Ascending aorta (tissue), 2 donors: ENCODE measurements around the gene SWI5. TPM values are rescaled to one million over a fixed set of nuclear protein-coding genes. Genes with fewer than 3 reads are reported as not detected.

Experiments
- DNase-seq, 2 donors: peaks; one replicate each; pipeline ENCODE4 v3.0.0-alpha.2; 2019; ENCODE audit warnings: low spot score in 2 of 2
- H3K27ac ChIP-seq, 2 donors: fragments of 200-600 bp; sonication (generic); one replicate each; pipeline ENCODE4 v1.5.1; 2016 to 2017; ENCODE audit warnings: mild to moderate bottlenecking in 1 of 2
- H3K27me3 ChIP-seq: fragments of 200-600 bp; sonication (generic); one replicate; pipeline ENCODE4 v1.5.1; 2017
- H3K36me3 ChIP-seq, 2 donors: fragments of 200-600 bp; sonication (generic); one replicate each; pipeline ENCODE4 v1.5.1; 2016
- H3K4me1 ChIP-seq, 2 donors: fragments of 200-600 bp; sonication (generic); one replicate each; pipeline ENCODE4 v1.5.1; 2016 to 2017; ENCODE audit warnings: mild to moderate bottlenecking in 1 of 2
- H3K4me3 ChIP-seq, 2 donors: fragments of 200-600 bp; sonication (generic); one replicate each; pipeline ENCODE4 v1.5.1; 2016 to 2017; ENCODE audit warnings: mild to moderate bottlenecking in 1 of 2
- H3K9me3 ChIP-seq, 2 donors: fragments of 200-600 bp; sonication (generic); one replicate each; pipeline ENCODE4 v1.5.1; 2016
- CTCF ChIP-seq, 3 experiments: fragments of 200-600 bp in 2 of 3; fragments of 450-650 bp in 1 of 3; sonication (generic) in 2 of 3; IDR thresholded peaks; one replicate each; pipeline ENCODE4 v1.5.1; 2016 to 2019; ENCODE audit warnings: antibody characterized with exemption in 3 of 3, mild to moderate bottlenecking in 1 of 3, moderate library complexity in 1 of 3
- intact Hi-C: fragments of 100-400 bp; cut with DNase I; formaldehyde crosslinking; loops from one replicate; pipeline ENCODE4 v1.15.1; 2023
- total RNA-seq: library from RNA; depleted of rRNA; stranded (reverse); fragments of >200 nt; gene quantifications from one replicate; pipeline ENCODE4 v1.1.0, GENCODE V29; 2016

SWI5 gene
- total RNA-seq, 1 donor from 2014 or later = 1.8 TPM

GRCh38 chr9:128257907-128258306 lies 18.2 kb upstream of the SWI5 start:
- H3K36me3 ChIP-seq = peaks cover 65 to 68% of the 10 kb centered on the region in 2 donors
- no peak for TF ChIP-seq CTCF (IDR thresholded peaks at IDR 0.05)
- intact Hi-C loops = no loop called here

GRCh38 chr9:128258326-128258725 lies 17.8 kb upstream of the SWI5 start:
- no peak for DNase-seq
- intact Hi-C loops = no loop called here
- Histone ChIP-seq H3K4me3 (no peak overlapping the region), H3K4me1 (no peaks in the 10 kb centered on the region), H3K9me3 (no peaks in the 10 kb centered on the region), H3K27me3 (no peaks in the 10 kb centered on the region), H3K36me3 (peaks cover 69 to 72% of the 10 kb centered on the region in 2 donors), H3K27ac (no peak overlapping the region)
- no peak for TF ChIP-seq CTCF (IDR thresholded peaks at IDR 0.05)

More at GRCh38 chr9:128257907-128258306, 18.2 kb upstream of the SWI5 start:
- H3K27ac ChIP-seq = no peak overlapping the region
- no peaks in the 10 kb centered on the region for H3K9me3 ChIP-seq
- no peak overlapping the region for H3K4me3 ChIP-seq
- H3K27me3 ChIP-seq = no peaks in the 10 kb centered on the region
- no peak for DNase-seq
- H3K4me1 ChIP-seq = no peaks in the 10 kb centered on the region

- Histone ChIP-seq H3K27me3 (no peaks in the 10 kb centered on the region), H3K9me3 (no peaks in the 10 kb centered on the region), H3K4me3 (no peak overlapping the region), H3K4me1 (no peaks in the 10 kb centered on the region), H3K27ac (no peak overlapping the region), H3K36me3 (peaks cover 73 to 78% of the 10 kb centered on the region in 2 donors)
- no peak for DNase-seq
- TF ChIP-seq CTCF (IDR thresholded peaks at IDR 0.05) = no peak
- intact Hi-C loops = no loop called here
These were observed 16.9 kb upstream of the SWI5 start for GRCh38 chr9:128259156-128259555.

GRCh38 chr9:128260340-128260739 lies 15.7 kb upstream of the SWI5 start:
- no peak for DNase-seq
- Histone ChIP-seq H3K36me3 (peaks cover 81 to 87% of the 10 kb centered on the region in 2 donors), H3K27me3 (no peaks in the 10 kb centered on the region), H3K27ac (no peak overlapping the region), H3K4me3 (no peak overlapping the region), H3K4me1 (no peaks in the 10 kb centered on the region), H3K9me3 (no peaks in the 10 kb centered on the region)
- intact Hi-C loops = no loop called here
- TF ChIP-seq CTCF (IDR thresholded peaks at IDR 0.05) = no peak

- H3K27me3 ChIP-seq = no peaks in the 10 kb centered on the region
- H3K9me3 ChIP-seq = no peaks in the 10 kb centered on the region
- no peak overlapping the region for H3K4me3 ChIP-seq
- peak in 1 of 2 donors; percentile 52 for DNase-seq
- TF ChIP-seq CTCF (IDR thresholded peaks at IDR 0.05) = no peak
- intact Hi-C loops = no loop called here
- no peak overlapping the region for H3K27ac ChIP-seq
- H3K4me1 ChIP-seq = no peaks in the 10 kb centered on the region
- H3K36me3 ChIP-seq = peaks cover 91 to 95% of the 10 kb centered on the region in 2 donors
These were observed 13.4 kb upstream of the SWI5 start for GRCh38 chr9:128262687-128263086.

GRCh38 chr9:128265348-128265847 lies 10.7 kb upstream of the SWI5 start:
- H3K36me3 ChIP-seq = peaks cover 78 to 80% of the 10 kb centered on the region in 2 donors
- TF ChIP-seq CTCF (IDR thresholded peaks at IDR 0.05) = no peak
- no peaks in the 10 kb centered on the region for H3K9me3 ChIP-seq
- DNase-seq = no peak
- H3K27ac ChIP-seq = no peak overlapping the region
- H3K27me3 ChIP-seq = no peaks in the 10 kb centered on the region
- intact Hi-C loops = no loop called here
- H3K4me3 ChIP-seq = no peak overlapping the region
- no peaks in the 10 kb centered on the region for H3K4me1 ChIP-seq
